Muscle layer of colon (tissue), 2 donors: ENCODE measurements around the gene SLC2A8.

Source experiments
- H3K27ac ChIP-seq: one replicate; pipeline ENCODE4 v1.7.0; 2013; ENCODE audit warnings: low read depth, mild to moderate bottlenecking, low read length, moderate library complexity
- H3K27me3 ChIP-seq, 2 donors: one replicate each; pipeline ENCODE4 v1.7.0; 2013; ENCODE audit warnings: low read length in 2 of 2, mild to moderate bottlenecking in 2 of 2; ENCODE audit not compliant: insufficient read depth in 2 of 2, control insufficient read depth in 1 of 2
- H3K36me3 ChIP-seq: one replicate; pipeline ENCODE4 v1.7.0; 2013; ENCODE audit warnings: mild to moderate bottlenecking, low read length; ENCODE audit not compliant: insufficient read depth
- H3K4me1 ChIP-seq: one replicate; pipeline ENCODE4 v1.7.0; 2013; ENCODE audit warnings: mild to moderate bottlenecking, low read length; ENCODE audit not compliant: insufficient read depth
- H3K4me3 ChIP-seq, 2 donors: one replicate each; pipeline ENCODE4 v1.7.0; 2013; ENCODE audit warnings: low read length in 2 of 2, low read depth in 1 of 2, mild to moderate bottlenecking in 1 of 2, moderate library complexity in 1 of 2
- H3K9ac ChIP-seq: one replicate; pipeline ENCODE4 v1.7.0; 2013; ENCODE audit warnings: low read length
- H3K9me3 ChIP-seq: one replicate; pipeline ENCODE4 v1.7.0; 2013; ENCODE audit warnings: mild to moderate bottlenecking, low read length
- donor health status: abdominal sarcoma.
- donor health status: Adenocarcinoma of cecum.

SLC2A8 gene

DNA sequence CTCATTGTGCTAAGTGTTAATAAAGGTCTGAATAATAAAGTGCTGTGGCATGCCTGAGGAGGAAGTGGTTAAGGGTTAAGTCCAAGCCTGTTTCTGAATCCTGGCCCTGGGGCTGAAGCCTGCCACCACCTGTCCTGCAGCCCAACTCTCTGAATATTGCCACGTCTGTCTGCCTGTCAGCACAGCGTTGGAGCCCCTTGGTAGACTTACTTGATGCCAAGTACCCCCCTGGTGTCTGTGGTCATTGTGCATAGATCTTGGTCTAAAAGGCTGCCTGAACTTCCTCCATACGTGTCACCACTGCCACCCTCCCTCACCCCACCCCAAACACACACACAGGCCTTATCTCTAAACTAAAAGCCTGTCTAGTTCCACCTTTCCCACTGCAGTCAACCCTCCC lies 35.4 kb upstream of the SLC2A8 start:
- Histone ChIP-seq H3K4me3 (no peak overlapping the region), H3K9ac (no peak overlapping the region), H3K4me1 (no peaks in the 10 kb centered on the region), H3K36me3 (no peaks in the 10 kb centered on the region), H3K27me3 (no peaks in the 10 kb centered on the region), H3K27ac (no peak overlapping the region), H3K9me3 (no peaks in the 10 kb centered on the region)

DNA sequence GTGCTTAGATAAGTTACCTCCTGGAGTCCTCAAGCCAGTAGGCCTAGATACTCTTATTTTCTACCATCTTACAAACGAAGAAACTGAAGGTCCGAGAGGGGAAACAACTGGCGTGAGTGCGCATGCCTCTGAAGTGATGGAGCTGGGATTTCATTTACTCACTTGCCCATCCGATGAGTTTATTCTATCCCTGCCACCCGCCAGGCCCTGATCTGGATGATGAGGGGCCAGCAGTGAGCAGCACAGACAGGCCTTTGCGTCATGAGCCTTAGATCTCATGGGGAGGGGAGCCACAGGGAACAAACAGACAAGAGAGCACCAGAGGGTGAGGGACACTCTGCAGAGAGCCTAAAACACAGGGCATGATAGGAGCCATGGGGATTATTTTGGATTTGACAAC lies 34.1 kb upstream of the SLC2A8 start:
- H3K27ac ChIP-seq: no peak overlapping the region
- no peak overlapping the region for H3K9ac ChIP-seq
- H3K27me3 ChIP-seq: no peaks in the 10 kb centered on the region
- no peaks in the 10 kb centered on the region for H3K9me3 ChIP-seq
- no peaks in the 10 kb centered on the region for H3K4me1 ChIP-seq
- no peaks in the 10 kb centered on the region for H3K36me3 ChIP-seq
- H3K4me3 ChIP-seq: no peak overlapping the region

DNA sequence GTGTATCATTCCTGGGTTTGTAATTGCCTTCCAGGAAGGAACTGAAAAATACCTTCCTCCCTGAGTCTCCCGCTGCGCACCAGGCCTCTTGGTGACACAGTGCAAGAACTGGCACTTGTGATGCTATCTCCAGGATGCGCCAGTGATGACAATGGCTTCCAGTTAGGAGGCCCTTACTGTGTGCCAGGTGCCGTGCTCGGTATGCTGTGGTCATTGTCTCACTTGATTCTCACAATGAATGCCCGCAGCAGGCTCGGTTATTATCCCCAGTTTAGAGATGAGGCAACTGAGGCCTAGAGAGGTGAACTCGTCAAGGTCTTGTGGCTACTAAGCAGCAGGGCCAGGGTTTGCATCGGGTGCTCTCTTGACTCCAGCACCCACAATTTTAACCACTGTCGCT lies 31.5 kb upstream of the SLC2A8 start:
- Histone ChIP-seq H3K27ac (no peak overlapping the region), H3K36me3 (no peaks in the 10 kb centered on the region), H3K9ac (no peak overlapping the region), H3K4me3 (no peak overlapping the region), H3K27me3 (no peaks in the 10 kb centered on the region), H3K4me1 (no peaks in the 10 kb centered on the region), H3K9me3 (no peaks in the 10 kb centered on the region)

DNA sequence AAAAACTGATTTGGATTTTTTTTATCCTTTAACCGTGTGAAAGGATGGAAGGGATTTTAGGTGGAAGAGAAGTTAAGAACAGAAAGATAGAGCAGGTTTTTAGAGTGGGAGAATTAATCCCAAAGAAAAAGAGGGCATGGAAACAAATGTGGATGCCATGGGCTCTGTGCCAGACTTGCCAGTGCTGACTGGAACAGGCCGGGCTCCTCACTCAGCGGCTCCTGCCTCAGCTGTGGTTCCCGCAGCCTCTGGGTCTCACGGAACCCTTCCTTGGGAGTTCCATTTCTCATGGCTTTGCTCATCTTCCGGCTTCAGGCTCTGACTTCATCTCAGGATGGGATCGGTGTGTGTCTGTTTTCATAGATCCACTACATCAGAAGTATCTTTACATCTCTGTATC lies 30.4 kb upstream of the SLC2A8 start:
- H3K9me3 ChIP-seq: no peaks in the 10 kb centered on the region
- H3K4me1 ChIP-seq: no peaks in the 10 kb centered on the region
- no peak overlapping the region for H3K27ac ChIP-seq
- no peak overlapping the region for H3K9ac ChIP-seq
- H3K27me3 ChIP-seq: no peaks in the 10 kb centered on the region
- no peak overlapping the region for H3K4me3 ChIP-seq
- no peaks in the 10 kb centered on the region for H3K36me3 ChIP-seq

DNA sequence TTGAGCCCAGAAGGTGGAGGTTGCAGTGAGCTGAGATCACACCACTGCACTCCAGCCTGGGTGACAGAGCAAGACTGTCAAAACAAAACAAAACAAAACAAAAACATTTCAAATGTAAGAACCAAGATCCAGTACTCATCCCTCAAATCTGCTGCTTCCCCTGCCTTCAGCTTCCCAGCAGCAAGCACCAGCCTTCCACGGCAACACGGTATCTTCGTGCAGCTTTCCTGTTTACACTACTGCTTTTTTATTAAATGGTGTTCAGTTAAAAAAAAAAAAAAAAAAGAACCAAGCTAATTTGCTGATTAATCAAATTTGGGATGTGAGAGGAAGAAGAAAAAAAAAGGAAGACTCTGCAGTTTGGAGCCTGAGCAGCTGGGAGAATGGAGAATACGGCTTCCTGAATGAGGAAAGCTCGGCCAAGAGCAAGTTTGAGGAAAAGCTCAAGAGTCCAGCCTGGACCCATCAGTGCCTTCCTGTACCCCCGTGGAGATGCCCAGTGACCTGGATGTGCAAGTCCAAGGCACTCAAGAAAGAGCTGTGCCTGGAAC lies 28.0 kb upstream of the SLC2A8 start:
- Histone ChIP-seq H3K27ac (no peak overlapping the region), H3K4me1 (no peaks in the 10 kb centered on the region), H3K36me3 (no peaks in the 10 kb centered on the region), H3K4me3 (no peak overlapping the region), H3K9ac (no peak overlapping the region), H3K27me3 (no peaks in the 10 kb centered on the region), H3K9me3 (no peaks in the 10 kb centered on the region)

DNA sequence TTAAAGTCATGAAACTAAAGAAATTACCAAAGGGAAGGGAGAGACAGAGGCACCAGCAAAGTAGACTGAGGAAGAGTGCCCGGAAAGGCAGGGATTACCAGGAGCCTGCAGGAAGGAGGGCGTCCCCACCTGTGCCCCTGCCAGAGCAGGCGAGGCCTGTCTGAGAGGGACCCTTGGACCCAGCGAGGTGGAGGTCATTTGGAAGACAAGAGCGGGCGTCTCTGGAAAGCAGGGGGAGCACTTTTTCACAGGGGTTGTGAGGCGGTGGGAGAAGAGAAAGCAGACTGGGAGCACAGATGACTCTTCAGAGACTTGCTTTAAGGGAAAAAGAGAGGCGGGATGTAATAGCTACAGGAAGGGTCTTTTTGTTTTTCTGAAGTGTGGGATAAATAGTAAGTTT lies 27.5 kb upstream of the SLC2A8 start:
- no peak overlapping the region for H3K4me3 ChIP-seq
- H3K4me1 ChIP-seq: no peaks in the 10 kb centered on the region
- H3K27ac ChIP-seq: no peak overlapping the region
- no peaks in the 10 kb centered on the region for H3K27me3 ChIP-seq
- H3K36me3 ChIP-seq: no peaks in the 10 kb centered on the region
- H3K9me3 ChIP-seq: no peaks in the 10 kb centered on the region
- no peak overlapping the region for H3K9ac ChIP-seq

DNA sequence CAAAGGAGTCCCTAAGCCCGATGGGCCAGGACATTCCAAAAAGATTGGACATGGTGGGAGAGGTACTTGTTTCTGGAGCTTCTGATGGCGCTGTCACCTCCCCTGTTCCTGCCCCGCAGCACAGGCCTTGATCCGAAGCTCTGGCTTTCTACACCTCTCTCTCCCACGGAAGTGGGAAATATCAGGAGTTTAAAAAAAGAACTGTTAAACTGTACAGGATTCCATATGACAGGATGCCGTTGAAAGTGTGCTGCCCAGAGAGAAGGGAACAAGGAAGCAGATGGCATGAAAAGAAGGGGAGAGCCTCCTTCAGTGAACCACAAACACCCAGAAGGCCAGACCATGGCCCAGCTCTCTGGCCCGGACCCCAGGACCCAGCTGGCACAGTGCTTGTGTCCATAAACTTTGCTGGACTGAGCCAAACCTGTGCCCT lies 26.8 kb upstream of the SLC2A8 start:
- Histone ChIP-seq H3K4me1 (no peaks in the 10 kb centered on the region), H3K4me3 (no peak overlapping the region), H3K36me3 (no peaks in the 10 kb centered on the region), H3K9ac (no peak overlapping the region), H3K9me3 (no peaks in the 10 kb centered on the region), H3K27me3 (no peaks in the 10 kb centered on the region), H3K27ac (no peak overlapping the region)

DNA sequence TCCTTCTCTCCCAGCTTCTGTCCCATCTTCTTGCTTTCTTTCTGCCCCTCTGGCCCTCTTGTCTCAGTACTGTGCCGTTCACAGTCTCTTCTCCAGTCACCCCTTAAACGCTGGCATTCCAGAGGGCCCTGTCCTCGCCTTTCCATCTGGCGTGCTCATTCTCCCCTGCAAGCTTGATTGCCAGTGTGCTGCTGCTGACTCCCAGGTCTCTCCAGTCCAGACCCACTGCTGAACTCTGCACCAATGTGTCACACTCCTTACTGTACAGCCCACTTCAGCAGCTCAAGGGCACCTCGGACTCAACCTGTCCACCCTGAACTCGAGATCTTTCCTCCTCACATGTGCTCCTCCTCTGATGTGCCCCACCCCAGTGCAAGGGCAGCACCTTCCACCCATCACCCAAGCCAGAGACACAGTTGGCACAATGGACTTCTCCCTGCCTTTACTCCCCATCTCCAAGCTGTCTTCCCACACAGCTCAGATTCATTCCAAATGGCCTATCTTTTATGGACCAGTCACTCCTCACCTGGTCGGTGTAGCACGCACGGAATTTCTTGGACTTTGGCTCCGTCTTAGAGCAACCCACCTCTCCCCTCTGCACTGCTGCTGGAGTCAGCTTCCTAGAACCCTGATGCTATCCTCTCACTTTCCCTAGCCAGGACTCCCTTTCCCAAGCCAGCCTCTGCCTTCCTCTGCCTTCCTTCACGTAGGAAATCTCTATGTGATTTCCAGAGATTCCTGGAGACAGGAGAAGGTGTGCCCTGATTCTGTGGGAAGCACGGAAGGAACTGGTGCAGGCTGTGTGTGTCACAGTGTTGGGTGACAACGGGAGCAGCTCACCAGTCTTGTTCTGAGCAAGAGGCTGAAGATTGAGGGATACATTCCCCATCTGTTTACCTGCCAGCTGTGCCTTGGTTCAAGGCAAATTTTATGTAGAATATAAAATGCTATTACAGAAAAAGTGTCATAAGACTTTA lies 26.0 kb upstream of the SLC2A8 start:
- H3K27ac ChIP-seq: no peak overlapping the region

DNA sequence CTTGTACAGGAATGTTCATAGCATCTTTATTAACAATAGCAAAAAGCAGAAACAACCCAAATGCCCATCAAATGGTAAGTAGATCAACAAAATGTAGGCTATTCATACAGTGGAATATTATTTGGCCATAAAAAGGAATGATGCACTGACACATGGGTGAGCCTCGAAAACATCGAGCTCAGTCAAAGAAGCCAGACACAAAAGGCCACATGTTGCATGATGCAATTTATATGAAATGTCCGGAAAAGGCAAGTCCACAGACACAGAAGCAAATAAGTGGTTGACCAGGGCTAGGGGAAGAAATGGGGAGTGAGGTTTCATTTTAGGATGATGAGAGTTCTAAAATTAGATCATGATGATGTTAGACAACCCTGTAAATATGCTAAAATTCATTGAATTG lies 16.5 kb upstream of the SLC2A8 start:
- no peak overlapping the region for H3K4me3 ChIP-seq
- H3K4me1 ChIP-seq: no peaks in the 10 kb centered on the region
- no peaks in the 10 kb centered on the region for H3K9me3 ChIP-seq
- H3K27me3 ChIP-seq: no peaks in the 10 kb centered on the region
- H3K9ac ChIP-seq: no peak overlapping the region
- H3K27ac ChIP-seq: no peak overlapping the region
- H3K36me3 ChIP-seq: no peaks in the 10 kb centered on the region

More for the DNA sequence above, 26.0 kb upstream of the SLC2A8 start:
- H3K4me3 ChIP-seq: no peak overlapping the region
- no peaks in the 10 kb centered on the region for H3K27me3 ChIP-seq
- no peak overlapping the region for H3K9ac ChIP-seq
- H3K9me3 ChIP-seq: no peaks in the 10 kb centered on the region
- no peaks in the 10 kb centered on the region for H3K4me1 ChIP-seq
- H3K36me3 ChIP-seq: no peaks in the 10 kb centered on the region

DNA sequence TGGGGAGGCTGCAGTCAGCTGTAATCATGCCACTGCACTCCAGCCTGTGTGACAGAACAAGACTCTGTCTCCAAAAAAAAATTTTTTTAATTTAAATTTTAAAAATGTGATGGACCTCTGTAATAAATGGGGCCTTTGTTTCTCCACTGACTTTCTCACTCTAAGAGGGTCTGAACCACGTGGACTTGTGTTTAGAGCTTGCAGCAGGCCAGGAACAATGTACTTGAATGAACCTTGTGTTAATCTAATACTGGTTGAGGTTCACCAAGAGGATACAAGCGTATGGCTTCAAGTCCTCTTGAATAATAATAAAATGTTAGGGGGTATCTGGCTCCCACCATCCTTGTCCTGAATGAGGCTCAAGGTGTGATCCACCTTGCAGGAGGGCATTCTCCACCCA lies 14.4 kb upstream of the SLC2A8 start:
- H3K4me1 ChIP-seq: no peaks in the 10 kb centered on the region
- no peak overlapping the region for H3K9ac ChIP-seq
- no peaks in the 10 kb centered on the region for H3K36me3 ChIP-seq
- H3K27me3 ChIP-seq: no peaks in the 10 kb centered on the region
- no peak overlapping the region for H3K27ac ChIP-seq
- no peaks in the 10 kb centered on the region for H3K9me3 ChIP-seq
- no peak overlapping the region for H3K4me3 ChIP-seq

DNA sequence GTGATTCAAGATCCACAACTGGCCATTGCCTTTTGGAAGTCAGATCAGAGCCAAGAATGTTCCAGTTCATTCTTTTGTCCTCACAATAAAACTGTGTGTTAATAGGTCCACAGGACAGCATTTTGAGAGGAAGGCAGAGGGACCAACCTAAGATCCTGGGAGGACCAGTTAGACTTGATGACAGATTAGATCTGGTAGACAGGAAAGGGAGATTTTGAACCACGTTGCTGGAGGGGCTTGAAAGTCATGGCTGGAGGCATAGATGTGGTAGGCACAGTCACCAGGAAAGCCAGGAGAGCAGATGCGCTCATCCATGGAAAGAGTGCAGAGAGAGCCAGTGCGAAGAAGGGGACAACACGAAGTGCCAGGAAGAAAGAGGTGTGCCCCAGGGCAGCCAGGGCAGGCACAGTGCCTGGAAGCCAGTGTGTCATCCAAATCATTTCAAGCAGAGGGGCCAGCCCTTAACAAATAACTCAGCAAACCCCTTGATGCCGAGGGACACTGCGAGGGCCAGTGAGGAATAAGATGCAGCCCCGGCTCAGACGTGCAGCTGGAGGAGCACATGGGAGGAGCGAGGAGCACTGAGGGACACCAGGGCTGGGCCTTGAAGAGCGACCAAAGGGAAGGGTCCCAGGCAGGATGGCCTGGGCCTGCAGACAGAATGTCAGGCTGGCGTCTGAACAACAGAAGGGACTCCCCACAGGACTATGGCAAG lies 12.8 kb upstream of the SLC2A8 start:
- no peaks in the 10 kb centered on the region for H3K27me3 ChIP-seq
- H3K9ac ChIP-seq: no peak overlapping the region

More for the DNA sequence above, 12.8 kb upstream of the SLC2A8 start:
- no peaks in the 10 kb centered on the region for H3K9me3 ChIP-seq
- H3K36me3 ChIP-seq: no peaks in the 10 kb centered on the region
- H3K4me1 ChIP-seq: peaks cover 8% of the 10 kb centered on the region
- no peak overlapping the region for H3K27ac ChIP-seq
- H3K4me3 ChIP-seq: no peak overlapping the region
